GM19351 (cell line): Measurements from ENCODE around the gene NEUROD2.

Experiments used
- ATAC-seq: cut with Tn5 transposase; IDR thresholded peaks from one replicate; pipeline ENCODE4 v1.9.1; 2021; ENCODE audit warnings: mild to moderate bottlenecking, moderate library complexity; ENCODE audit not compliant: unreplicated experiment

Gene NEUROD2

DNA sequence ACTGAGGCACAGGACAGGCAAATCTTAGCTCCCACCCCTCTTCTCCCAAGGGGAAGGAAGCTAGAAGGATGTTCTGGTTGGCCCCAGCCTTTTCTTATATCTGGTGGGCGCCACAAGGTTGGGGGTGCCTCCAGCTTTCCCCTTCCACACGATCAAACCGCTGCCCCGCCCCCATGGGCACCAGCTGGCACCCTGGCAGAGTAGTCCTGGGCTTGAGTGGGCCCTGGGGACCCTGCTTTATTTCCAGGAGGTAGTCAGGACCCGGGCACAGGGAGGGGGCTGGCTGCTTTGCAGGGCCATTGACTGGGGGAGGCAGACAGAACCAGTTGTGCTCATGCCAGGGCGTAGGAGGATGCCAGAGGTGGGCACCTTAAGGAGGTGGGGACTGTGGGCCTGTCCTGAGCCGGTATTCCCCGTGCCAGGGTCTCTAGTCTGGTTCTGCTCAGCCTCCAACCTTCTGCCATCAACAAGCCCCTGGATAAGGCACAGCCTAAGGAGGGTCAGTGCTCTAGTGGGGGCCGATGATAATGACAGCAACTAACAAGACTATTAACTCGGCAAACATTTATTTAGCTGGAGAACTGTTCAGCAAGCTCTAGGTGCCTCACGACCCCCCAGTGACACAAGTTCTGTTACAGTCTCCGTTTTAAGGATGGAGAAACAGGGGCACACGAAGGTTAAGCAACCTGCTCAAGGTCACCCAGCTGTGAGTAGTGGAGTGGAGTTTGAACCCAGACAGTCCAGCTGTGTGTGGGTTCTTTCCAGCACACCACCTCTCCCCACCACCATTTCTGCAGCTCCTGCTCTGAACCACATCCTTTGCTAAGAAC is 11.5 kb upstream of the NEUROD2 start:
- ATAC-seq: no peak

DNA sequence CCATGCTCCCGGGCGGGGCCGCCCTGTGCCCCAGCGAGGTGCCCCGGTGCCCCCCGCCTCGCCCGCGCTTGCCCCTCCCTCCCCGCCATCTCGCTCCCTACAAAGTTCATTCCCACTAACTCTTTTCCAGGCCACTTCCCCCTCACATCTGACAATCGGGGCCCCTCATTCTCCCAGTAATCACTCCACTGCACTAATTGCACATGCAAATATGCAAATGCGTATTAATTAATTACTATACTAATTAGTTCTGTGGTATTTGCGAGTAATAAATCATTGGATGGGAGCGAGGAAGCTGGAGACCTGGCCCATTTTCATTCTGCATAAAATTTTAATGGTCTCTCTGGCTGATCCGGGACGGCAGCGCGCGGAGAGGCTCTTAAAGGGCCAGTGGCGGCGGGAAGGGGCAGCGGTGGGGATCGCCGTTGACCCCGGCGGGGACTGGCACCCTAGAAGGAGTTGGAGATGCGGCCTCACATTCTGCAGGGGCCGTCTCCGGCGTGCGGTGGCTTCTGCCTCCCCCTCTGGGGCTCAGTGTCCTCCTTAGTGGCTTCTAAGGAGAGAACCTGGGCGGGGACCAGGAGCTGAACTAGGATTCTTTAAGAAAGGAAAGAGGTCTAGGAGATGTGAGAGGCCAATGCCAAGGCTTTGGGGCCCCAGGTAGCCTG is 10.7 kb upstream of the NEUROD2 start:
- ATAC-seq: no peak

DNA sequence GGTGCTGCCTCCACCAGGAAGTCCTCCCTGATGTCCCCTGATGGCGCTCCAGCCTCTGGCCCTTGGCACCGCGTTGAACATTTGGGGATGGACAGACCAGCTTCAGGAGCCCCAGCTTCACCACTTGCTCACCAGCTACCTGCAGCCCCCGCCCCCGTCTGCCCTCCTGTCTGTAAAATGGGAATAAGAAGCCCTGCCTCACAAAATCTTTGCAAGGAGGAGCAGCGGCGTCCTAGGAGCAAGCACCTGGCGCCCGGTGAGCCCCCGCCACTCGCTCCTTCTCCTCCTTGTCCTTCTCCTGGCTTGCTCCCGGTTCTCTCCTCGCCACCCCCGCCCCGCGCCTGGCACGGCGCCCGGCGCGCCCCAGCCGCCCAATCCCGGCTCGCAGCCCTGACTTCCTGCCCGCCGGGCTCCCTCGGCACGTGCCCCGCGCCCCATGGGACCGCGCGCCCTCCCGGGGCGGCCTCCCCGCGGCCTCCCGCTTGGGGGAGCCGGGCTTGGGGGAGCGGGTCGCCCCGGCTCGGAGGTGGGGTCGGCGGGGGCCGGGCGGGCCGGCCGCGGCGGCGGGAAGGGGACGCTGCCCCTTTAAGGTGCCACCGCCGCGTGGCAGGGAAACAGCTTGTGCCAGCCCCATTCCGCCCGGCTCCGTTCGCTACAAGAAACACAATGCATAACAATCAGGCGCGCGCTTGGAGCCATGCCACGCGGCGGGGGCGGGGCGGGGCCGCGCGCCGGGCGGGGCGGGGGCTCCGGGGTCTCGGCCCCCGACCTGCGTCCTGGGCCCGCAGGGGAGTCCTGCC is 9.9 kb upstream of the NEUROD2 start:
- ATAC-seq: no peak

DNA sequence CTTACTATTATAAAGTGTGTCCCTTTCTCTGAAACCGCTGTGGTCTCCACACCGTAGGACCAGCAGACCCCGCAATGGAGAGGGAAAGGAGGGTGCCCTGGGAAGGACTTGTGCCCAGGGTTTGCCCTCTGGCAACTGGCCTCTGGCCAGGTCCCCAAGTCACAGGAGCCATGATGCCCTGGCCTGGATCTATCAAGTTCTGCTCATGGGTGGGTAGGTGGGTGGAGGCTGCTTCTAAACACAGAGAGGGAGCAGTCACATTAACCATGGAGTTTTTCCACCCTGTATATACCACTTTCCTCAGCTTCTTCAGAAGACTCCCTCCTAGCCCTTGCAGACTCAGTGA is 9.4 kb upstream of the NEUROD2 start:
- no peak for ATAC-seq

GRCh38 chr17:39615434-39615833 is 7.7 kb upstream of the NEUROD2 start:
- ATAC-seq: no peak

DNA sequence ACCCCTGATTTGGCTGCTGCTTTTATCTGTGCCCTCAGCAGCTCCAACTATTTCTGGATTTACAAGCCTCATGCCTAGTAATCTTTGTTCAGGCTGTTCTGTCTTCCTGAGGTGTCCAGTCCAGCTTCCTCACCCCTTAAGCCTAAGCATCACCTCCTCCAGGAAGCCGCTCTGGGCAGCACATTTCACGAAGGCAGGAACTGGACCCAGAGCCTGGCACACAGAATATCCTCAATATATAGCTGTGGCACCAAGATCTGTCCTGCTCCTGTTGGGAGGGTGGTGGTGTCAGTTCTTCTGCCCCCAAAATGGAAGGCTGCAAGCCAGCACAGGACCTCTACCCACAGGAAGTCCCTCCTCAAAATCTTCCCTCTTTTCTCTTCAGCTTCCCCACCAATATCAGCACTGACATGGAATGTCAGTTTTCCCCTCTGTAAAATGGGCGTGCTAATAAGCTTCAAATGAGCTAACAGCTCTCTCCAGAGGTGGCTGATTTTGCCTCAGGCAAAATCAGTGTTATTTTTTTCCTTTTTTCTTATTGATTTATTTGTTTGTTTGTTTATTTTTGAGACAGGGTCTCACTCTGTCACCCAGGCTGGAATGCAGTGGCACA is 6.9 kb upstream of the NEUROD2 start:
- no peak for ATAC-seq

- ATAC-seq: no peak
Measured at GRCh38 chr17:39612935-39613464, 5.3 kb upstream of the NEUROD2 start.

GRCh38 chr17:39612291-39612894 is 4.7 kb upstream of the NEUROD2 start:
- no peak for ATAC-seq

- ATAC-seq: no peak
Measured at GRCh38 chr17:39611401-39612112, 3.8 kb upstream of the NEUROD2 start.

GRCh38 chr17:39609416-39610025 is 1.8 kb upstream of the NEUROD2 start:
- no peak for ATAC-seq

GRCh38 chr17:39608142-39608981 is 642 bp upstream of the NEUROD2 start:
- no peak for ATAC-seq

DNA sequence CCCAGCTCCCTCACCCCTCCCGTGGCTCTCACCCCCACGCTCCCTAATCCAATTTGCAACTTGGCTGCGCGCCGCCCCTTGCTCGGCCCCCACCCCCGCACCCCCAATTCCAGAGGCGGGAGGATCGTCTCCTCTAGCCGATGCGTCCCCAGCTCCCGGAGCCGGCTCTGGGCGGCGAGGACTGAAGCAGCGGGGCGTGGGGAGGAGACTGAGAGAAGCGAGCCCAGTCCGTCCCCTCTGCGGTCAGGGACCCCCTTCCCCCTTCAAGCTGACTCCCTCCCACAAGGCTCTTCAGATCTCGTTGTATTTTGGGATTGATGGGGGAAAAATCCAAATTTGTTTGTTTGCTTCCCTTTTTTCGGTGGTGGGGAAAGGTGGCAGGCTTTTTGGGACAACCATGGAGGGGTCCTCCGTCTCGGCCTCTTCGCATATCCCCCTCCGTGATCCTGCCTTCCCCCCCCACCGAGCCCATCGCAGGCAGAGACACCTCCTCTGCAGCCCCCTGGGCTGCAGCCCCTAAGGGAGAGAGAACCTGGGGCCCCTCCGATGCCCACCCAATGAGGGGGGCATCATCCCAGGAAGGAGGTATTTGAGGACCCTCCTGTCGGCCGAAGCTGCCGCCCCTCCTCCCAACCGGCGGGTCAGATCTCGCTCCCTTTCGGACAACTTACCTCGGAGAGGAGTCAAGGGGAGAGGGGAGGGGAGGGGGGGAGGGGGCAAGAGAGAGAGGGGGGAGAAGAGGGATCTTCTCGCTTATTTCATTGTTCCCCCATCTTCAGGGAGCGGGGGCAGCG is 466 bp downstream of the NEUROD2 start:
- no peak for ATAC-seq

DNA sequence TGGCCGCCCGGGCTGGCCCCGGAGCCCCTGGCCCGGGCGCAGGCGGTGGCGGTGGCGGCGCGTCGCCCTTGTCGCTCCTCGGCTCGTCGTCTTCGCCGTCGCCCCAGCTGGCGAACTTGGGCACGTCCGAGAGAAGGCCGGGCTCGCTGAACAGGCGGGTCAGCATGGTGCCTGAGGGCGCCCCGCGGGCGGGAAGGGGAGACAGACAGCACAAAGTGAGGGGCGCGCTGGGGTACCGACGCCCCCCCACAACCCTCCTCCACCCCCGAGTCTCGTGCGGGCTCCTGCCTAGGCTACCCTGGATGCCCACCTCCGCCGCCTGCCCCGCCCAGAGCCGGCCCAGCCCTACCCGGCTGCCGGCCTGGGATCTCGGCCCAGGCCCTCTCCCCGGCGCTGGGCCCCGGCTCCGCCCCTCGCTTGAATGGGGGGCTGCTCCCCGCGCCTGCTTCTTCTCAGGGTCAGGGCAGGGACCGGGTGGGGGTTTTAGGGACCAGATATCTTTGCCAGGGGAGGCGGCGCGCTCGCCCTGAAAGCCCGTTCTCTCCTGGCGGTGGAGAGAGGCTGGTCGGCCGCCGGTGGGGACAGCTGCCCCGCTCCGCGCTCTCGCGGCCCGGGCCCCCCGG is 1.2 kb downstream of the NEUROD2 start:
- no peak for ATAC-seq

DNA sequence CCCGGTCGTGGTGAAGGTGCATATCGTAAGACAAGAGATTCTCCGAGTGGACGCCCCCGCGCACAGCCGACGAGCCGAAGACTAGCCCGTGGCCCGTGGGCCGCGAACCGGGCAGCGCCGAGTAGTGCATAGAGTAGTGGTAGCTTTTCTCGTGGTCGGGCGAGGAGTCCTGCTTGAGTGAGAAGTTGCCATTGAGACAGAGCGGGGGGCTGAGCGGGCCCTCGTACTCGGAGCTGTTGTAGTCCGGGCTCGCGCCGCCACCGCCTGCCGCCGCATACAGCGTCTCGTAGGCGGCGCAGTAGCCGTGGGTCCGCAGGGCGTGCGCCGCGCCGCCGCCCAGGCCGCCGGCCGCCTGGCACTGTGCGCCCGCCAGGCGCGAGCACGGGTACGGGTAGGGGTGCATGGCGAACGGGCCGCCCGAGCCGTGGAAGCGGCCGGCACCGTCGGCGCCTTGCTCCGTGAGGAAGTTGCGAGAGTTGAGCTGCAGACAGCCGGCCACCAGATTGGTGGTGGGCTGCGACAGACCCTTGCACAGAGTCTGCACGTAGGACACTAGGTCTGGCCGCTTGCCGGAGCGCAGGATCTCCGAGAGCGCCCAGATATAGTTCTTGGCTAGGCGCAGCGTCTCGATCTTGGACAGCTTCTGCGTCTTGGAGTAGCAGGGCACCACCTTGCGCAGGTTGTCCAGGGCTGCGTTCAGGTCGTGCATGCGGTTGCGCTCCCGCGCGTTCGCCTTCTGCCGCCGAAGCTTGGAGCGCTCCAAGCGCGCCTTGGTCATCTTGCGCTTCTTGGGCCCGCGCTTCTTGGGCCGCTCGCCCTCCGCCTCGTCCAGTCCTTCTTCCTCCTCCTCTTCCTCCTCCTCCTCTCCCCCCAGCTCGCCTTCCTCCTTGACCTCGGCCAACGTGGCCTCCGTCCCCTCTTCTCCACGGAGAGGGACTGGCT is 2.0 kb downstream of the NEUROD2 start:
- no peak for ATAC-seq

DNA sequence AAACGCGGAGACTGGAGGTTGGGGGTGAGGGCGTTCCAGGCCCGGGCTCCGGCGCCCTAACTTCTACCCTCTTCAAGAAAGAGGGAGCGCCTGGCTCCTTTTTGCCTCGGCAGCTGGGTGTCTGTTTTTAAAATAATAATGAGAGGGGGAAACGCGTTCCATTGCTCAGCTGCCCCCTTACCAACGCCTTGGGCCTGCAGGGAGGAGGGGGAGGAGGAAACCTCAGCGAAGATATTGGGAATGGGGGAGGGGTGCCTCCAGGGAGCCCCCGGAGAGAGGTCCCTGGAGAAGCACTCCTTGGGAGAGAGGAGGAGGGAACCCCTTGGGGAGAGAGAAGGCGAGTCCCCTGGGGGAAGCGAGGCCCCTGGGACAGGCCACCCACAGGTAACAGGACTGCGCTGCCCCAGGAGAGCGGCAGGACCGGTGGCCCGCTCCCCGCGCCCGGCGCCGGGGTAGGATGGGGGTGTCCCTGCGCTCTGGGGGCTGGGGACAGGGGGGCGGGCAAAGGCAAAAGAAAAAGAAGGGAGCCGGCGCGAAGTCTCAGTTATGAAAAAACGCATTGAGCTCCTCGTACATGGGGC is 2.7 kb downstream of the NEUROD2 start:
- ATAC-seq: no peak
